Activated T-helper 2 cell treated with anti-CD3 and anti-CD28 coated beads, Interferon-gamma antibody, Interleukin-2, Interleukin-4, amounts not matched to agents 10 μg/mL and 5 μg/mL and 100 μg/mL, durations not matched to agents 14 hours and 24 hours and 36 hours (primary cell): ENCODE data around the gene ECE1. TPM values are rescaled to one million over a fixed set of nuclear protein-coding genes. Genes with fewer than 3 reads are reported as not detected.

ENCODE experiments used
- DNase-seq: peaks from one replicate; pipeline ENCODE4 v3.0.0; 2021; ENCODE audit warnings: low spot score
- H3K27ac Mint-ChIP-seq: one replicate; pipeline ENCODE4 v1.8.0; 2021; ENCODE audit warnings: mixed read lengths
- H3K27me3 Mint-ChIP-seq: one replicate; pipeline ENCODE4 v1.8.0; 2021; ENCODE audit warnings: low read depth, mixed read lengths
- H3K36me3 Mint-ChIP-seq: one replicate; pipeline ENCODE4 v1.8.0; 2021; ENCODE audit warnings: low read depth, mixed read lengths
- H3K4me1 Mint-ChIP-seq: one replicate; pipeline ENCODE4 v1.8.0; 2021; ENCODE audit warnings: low read depth, mixed read lengths
- H3K4me3 Mint-ChIP-seq: one replicate; pipeline ENCODE4 v1.8.0; 2021; ENCODE audit warnings: low read depth, mild to moderate bottlenecking, moderate library complexity, mixed read lengths
- H3K9me3 Mint-ChIP-seq: one replicate; pipeline ENCODE4 v1.8.0; 2021; ENCODE audit warnings: mixed read lengths
- intact Hi-C: fragments of 100-400 bp; cut with micrococcal nuclease; formaldehyde crosslinking; loops from one replicate; pipeline ENCODE4 v1.15.1; 2023
- total RNA-seq: library from RNA; stranded (reverse); gene quantifications from 2 replicates; pipeline ENCODE4 v1.2.3, GENCODE V29; 2022

Gene ECE1
- total RNA-seq, 1 donor from 2014 or later: 97.0 TPM

DNA sequence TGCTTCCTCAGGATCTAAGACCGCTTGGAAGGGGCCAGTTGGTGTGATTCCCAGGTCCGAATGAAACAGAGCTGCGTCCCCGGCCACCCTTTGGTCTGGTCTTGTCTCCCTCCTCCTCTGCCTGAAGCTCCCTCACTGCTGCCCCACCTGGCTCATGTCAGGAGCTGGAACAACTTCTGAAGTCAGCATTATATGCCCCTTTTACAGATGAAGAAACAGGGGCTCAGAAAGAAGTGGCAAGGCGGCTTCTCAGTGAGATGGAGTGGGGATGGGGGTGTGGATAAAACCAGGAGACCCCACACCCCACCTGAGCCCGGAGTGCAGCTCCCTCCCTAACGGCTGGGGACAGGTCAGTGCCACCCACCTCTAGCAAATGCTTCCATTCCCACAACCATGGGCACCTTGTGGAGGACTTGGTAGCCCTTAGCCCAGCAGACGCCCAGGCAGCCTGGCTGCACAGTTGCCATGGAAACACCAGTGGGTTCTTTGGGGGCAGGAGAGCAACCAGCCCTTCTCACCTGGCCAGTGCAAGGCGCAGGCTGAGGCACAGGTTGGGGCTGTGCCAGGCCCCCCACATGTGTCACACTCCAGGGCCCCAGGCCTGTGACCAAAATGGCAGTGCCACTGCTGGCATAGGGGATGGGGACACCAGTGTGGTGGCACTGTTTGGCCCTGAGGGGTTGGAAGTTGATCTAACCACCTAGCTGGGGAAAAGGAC, 31.9 kb upstream of the ECE1 start:
- Mint-ChIP-seq H3K27ac (peak overlapping the region; percentile 62), H3K36me3 (peaks cover 10% of the 10 kb centered on the region)

DNA sequence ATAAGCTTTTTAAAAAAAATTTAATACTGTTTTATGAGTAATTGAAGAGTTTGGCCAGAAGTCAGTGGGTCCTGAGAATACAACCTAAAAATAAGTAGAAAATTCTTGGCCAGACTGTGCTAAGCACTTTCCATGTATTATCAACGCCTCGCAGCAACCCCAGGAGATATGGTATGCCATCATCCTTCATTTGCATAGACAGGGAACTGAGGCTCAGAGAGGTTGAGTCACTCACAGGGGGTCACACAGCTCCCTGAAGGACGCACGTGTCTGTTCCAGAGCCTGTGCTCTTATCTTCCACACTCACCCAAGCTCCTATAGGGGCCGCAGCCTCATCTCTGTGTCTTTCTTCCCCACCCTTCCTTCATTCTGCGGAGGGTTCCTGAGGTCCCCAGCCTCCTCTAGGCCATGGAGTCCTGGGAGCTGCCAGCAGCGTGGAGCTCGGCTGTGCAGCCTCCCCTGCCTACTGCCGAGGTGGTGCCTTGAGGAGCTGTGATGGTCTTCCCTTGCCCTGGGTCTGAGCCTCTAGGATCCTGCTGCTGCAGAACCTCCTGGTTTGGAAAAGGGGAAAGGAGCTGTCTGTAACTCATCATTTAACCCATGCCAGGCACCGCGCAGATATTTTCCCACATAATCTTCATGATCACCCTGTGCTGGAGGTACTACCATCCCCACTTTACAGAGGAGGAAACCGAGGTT, 30.3 kb upstream of the ECE1 start:
- intact Hi-C loops: no loop called here
- peaks cover 34% of the 10 kb centered on the region for H3K4me1 Mint-ChIP-seq
- H3K4me3 Mint-ChIP-seq: no peak overlapping the region
- peaks cover 17% of the 10 kb centered on the region for H3K36me3 Mint-ChIP-seq
- H3K9me3 Mint-ChIP-seq: no peaks in the 10 kb centered on the region
- H3K27me3 Mint-ChIP-seq: no peaks in the 10 kb centered on the region
- no peak overlapping the region for H3K27ac Mint-ChIP-seq
- no peak for DNase-seq

More for the DNA sequence above, 31.9 kb upstream of the ECE1 start:
- H3K27me3 Mint-ChIP-seq: no peaks in the 10 kb centered on the region
- H3K4me1 Mint-ChIP-seq: peaks cover 46% of the 10 kb centered on the region
- DNase-seq: no peak
- no peaks in the 10 kb centered on the region for H3K9me3 Mint-ChIP-seq
- peak overlapping the region; percentile 26 for H3K4me3 Mint-ChIP-seq
- intact Hi-C loops: no loop called here

DNA sequence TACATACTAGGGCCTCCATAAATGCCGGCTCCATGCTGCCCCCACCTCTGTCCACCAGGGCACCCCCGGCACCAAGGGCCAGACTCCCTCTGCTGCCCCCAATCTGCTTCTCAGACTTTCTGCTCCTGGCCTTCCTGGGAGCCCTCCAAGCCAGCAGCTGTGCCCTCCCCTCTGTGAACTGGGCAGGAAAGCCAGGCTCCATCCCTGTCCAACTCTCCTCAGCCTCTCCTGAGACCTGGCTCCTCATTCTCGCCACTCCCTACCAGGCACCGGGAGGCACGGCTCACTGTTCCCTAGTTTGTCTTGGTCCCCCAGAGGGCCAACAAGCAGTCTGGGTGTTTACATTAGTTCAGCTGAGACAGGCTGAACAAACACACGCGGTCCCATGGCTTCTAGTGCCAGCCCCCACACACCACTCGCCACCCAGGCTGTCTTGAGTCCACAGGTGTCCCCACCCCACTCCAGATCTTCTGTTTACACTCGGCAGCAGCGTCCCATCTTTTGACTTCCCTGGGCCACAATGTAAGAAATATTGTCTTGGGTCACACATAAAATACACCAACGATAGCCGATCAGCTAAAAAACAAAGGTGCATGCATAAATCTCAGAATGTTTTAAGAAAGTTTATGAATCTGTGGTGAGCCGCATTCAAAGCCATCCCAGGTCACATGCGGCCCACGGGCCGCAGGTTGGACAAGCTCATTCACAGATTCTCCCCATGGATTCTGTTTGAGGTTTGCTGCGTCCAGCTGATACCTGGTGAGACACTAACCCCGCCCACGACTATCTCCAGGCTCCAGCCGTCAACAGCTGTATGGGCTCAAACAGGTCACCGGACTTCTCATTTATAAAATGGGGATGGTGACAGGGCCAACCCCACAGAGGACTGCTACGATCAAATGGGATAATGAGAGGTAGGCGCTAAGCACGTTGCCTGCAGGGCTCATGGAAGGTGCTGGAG, 29.5 kb upstream of the ECE1 start:
- Mint-ChIP-seq H3K27ac (no peak overlapping the region), H3K9me3 (no peaks in the 10 kb centered on the region), H3K27me3 (no peaks in the 10 kb centered on the region), H3K36me3 (peaks cover 17% of the 10 kb centered on the region), H3K4me1 (peaks cover 26% of the 10 kb centered on the region), H3K4me3 (no peak overlapping the region)
- DNase-seq: no peak
- intact Hi-C loops: no loop called here

DNA sequence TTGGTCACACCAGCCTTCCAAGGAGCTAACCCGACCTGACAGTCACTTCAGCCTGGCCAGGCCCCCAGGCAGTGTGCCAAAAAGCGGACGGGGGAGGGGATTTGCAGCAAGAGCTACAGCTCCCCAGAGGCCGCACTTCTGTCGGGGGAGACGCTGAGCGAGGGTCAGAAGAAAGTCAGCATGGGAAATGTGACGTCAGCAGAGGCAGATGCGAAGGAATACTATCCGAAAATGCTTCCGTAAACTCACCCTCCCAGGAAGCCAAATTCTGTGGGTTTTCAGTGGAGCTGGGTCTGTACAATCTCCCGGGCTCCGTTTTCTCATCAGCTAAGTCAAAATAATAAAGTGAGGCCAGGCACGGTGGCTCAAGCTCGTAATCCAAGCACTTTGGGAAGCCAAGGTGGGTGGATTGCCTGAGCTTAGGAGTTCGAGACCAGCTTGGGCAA, 28.5 kb upstream of the ECE1 start:
- Mint-ChIP-seq H3K4me3 (no peak overlapping the region), H3K36me3 (peaks cover 17% of the 10 kb centered on the region), H3K27ac (no peak overlapping the region), H3K27me3 (no peaks in the 10 kb centered on the region), H3K9me3 (no peaks in the 10 kb centered on the region), H3K4me1 (peaks cover 19% of the 10 kb centered on the region)
- DNase-seq: no peak
- intact Hi-C loops: no loop called here

DNA sequence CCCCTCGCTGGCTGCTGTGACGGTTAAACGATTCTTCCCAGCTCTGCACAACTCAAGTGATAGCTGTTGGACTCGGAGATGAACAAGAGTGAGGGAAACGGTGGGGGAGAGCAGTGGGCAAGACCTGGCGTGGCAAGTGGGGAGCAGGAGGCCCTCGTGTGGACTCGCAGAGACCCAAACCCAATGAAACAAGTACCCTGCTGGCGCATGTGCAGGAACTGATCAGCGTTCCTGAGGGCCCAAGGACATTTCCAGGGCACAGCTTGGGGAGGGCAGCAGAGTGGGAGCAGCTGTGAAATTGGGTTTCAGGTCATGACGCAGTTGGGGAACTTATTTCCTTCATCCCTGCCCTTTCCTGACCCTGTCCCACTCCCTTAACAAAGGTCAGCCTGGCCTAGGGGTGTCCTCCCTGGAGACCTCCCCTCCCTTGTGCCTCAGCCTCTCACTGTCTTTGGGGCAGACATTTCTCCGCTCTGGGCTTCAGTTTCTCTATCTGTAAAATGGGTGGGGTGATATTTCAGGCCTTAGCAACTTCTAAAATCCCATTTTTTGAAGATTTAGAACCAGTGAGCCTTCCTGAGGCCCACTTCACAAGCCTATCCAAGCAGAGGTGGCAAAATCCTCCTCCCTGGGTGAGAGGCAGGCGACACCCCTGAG, 27.9 kb upstream of the ECE1 start:
- H3K27ac Mint-ChIP-seq: no peak overlapping the region
- no peak for DNase-seq
- H3K36me3 Mint-ChIP-seq: peaks cover 17% of the 10 kb centered on the region
- H3K4me1 Mint-ChIP-seq: peaks cover 15% of the 10 kb centered on the region
- H3K9me3 Mint-ChIP-seq: no peaks in the 10 kb centered on the region
- no peak overlapping the region for H3K4me3 Mint-ChIP-seq
- no peaks in the 10 kb centered on the region for H3K27me3 Mint-ChIP-seq
- intact Hi-C loops: no loop called here

DNA sequence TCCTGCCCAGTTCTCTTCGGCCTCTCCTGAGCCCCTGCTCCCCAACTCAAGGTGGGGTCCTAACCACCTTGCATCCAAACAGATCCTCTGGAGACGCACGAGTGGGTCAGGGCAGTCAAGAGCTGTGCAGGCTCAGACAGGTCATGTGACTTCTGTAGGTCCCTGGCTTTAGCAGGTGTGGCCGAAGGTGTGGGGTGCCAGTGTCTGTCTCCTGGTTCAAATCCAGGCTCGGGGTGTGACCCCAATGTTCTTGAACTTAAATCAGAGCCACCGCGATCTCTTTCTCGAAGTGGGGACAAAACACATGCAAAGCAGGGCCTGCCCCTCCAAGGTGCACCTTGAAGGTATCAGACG, 27.4 kb upstream of the ECE1 start:
- H3K4me1 Mint-ChIP-seq: peaks cover 12% of the 10 kb centered on the region
- DNase-seq: no peak
- H3K27me3 Mint-ChIP-seq: no peaks in the 10 kb centered on the region
- H3K9me3 Mint-ChIP-seq: no peaks in the 10 kb centered on the region
- H3K36me3 Mint-ChIP-seq: peaks cover 17% of the 10 kb centered on the region
- intact Hi-C loops: no loop called here
- H3K4me3 Mint-ChIP-seq: no peak overlapping the region
- no peak overlapping the region for H3K27ac Mint-ChIP-seq

DNA sequence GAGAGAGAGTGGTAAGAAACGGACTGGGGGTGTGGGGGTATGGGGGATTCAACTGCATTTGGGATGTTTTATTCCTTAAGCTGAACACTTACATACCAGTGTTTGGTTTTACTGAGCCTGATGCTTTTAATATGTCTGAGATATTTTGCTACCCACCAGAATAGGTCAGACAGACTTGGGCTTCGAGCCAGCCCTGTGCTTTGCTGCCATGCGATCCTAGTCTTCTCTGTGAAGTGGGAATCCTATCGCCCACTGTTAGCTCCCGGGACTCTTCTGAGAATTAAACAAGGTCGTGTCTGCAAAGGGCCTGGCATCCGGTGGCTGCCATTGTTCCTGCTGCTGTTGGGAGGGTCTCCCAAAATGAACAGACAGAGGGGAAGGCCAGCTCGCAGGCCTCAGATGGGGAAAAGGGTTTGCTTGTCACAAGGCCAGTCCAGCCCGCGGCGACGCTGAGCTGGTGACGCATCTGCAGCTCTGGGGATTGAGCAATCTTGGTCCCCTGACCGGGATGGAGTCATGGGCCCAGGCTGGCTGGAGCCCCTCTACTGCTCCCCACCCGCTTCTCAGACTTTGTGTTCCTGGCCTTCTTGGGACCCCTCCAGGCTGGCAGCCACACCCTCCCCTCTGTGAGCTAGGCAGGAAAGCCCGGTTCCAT, 26.9 kb upstream of the ECE1 start:
- no peaks in the 10 kb centered on the region for H3K27me3 Mint-ChIP-seq
- peaks cover 8% of the 10 kb centered on the region for H3K4me1 Mint-ChIP-seq
- intact Hi-C loops: no loop called here
- peaks cover 17% of the 10 kb centered on the region for H3K36me3 Mint-ChIP-seq
- no peak overlapping the region for H3K4me3 Mint-ChIP-seq
- no peak overlapping the region for H3K27ac Mint-ChIP-seq
- DNase-seq: no peak
- no peaks in the 10 kb centered on the region for H3K9me3 Mint-ChIP-seq

DNA sequence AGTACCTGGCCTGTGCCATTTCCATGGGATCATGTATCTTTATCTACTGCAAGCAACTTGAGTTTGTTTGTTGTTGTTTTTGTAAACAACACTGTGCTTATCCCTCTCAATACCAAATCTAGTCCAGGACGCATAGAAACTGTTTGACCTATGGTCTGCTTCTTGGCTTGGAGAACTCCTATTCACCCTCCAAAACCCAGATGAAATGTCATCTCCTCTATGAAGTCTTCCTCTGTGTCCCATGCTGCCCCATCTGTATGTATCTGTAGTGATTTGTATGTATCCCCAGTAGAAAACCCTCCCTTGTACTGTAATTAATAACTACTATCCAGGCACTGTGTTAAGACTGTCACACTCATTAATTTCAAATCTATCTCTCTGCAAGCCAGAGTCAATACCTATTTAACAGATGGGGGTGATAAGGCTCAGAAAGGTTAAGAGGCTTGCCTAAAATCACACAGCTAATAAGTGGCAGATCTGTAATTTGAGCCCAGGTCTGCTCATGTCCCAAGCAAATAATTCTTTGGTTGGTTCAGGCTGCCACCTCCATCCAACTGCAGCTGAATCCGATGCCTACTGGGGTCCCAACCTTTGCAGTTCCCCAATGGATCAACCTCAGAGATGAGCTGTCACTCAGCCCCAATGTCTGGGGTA, 24.6 kb upstream of the ECE1 start:
- Mint-ChIP-seq H3K4me3 (no peak overlapping the region), H3K9me3 (no peaks in the 10 kb centered on the region), H3K27me3 (no peaks in the 10 kb centered on the region), H3K27ac (no peak overlapping the region), H3K36me3 (peaks cover 23% of the 10 kb centered on the region), H3K4me1 (peaks cover 8% of the 10 kb centered on the region)
- intact Hi-C loops: no loop called here
- DNase-seq: no peak

DNA sequence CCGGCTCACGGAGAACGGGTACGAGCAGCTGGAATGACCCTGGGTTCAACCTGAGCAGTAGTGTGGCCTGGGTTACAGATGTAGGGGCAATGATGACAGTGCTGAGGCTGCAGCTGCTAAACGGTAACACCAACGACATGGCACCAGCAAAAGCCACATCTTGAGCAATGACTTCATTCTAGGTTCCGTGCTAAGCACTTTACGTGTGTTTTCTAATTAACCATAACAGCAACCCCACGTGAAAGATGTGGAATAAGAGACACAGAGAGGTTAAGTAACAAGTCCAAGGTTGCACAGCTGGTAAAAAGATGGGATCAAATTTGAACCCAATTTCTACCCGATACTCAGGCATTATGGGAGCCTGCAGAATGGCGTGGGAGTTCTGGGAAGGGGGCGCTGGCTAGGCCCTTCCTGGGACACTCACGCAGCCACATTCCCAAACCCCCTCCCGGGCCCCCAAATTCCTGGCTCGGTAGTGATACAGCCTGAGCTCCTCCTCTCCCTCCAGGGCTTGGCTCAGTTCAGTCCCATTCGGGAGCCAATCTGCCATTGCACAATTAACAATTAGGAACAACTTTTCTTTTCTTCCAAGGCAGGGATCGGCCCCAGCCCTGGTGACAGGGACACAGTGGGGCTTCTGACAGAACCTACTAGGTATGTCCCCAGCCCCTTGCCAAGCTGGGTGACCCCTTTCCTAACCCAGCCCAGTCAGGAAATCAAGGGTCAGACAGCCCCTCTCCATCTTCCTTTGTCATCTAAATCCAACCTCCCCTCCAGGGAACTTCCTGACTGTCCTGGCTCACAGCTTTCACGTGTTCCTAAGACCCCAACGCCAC, 23.8 kb upstream of the ECE1 start:
- Mint-ChIP-seq H3K27ac (no peak overlapping the region), H3K4me3 (no peak overlapping the region), H3K27me3 (no peaks in the 10 kb centered on the region), H3K4me1 (peaks cover 7% of the 10 kb centered on the region), H3K9me3 (no peaks in the 10 kb centered on the region), H3K36me3 (peaks cover 27% of the 10 kb centered on the region)
- intact Hi-C loops: no loop called here
- DNase-seq: no peak

DNA sequence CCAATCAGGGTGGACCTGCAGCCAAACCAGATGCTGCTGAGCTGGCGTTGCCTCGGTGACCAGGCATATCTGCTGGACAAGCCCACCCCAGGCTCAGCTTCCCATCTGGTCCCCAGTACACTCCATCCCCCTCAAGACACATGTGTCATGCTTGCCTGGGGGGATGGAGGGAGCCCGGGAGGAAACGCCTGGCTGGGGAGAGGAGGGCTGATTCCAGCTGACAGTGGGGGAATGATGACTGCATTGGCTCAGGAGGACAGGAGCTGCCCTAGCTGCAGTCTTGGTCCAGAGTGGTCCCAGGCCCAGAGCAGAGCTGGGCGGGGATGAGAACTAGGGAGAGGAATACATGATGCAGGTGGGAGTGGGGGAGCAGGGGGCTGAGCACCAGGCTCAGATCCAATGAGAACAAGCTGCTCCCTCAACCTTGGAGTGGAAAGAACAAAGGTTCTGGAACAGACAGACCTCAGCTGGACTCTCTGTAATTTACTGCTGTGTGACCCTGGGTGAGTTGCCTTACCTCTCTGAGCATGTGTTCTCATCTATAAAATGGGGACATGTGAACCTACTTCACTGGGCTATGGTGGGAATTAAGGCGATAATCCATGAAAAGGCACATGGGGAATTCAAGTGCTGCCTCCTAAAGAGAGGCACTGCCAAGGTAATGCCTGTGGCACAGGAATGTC, 23.1 kb upstream of the ECE1 start:
- Mint-ChIP-seq H3K27me3 (no peaks in the 10 kb centered on the region), H3K4me1 (peaks cover 12% of the 10 kb centered on the region), H3K36me3 (peaks cover 27% of the 10 kb centered on the region), H3K4me3 (no peak overlapping the region), H3K27ac (no peak overlapping the region), H3K9me3 (no peaks in the 10 kb centered on the region)
- no peak for DNase-seq
- intact Hi-C loops: no loop called here
